Omental fat pad (tissue), 4 donors: ENCODE measurements around the gene CTIF. TPM values are rescaled to one million over a fixed set of nuclear protein-coding genes. Genes with fewer than 3 reads are reported as not detected.

Source experiments
- ATAC-seq: fragments of 150-250 bp; one replicate; pipeline ENCODE4 v1.9.1; 2016; ENCODE audit warnings: mild to moderate bottlenecking, moderate library complexity; ENCODE audit not compliant: low FRiP score
- DNase-seq: peaks from one replicate; pipeline ENCODE4 v3.0.0-alpha.2; 2019; ENCODE audit warnings: low spot score
- total RNA-seq, 4 donors: library from RNA; depleted of rRNA; stranded (reverse); fragments of >200 nt; gene quantifications; one replicate each; pipeline ENCODE4 v1.1.0, GENCODE V29; 2016
- TF ChIP-seq, protein P1 (sequence below), 3 donors: fragments of 450-650 bp; IDR thresholded peaks; one replicate each; pipeline ENCODE4 v1.5.1; 2016 to 2017; ENCODE audit warnings: antibody characterized with exemption in 3 of 3, mild to moderate bottlenecking in 3 of 3, moderate library complexity in 2 of 3

The CTIF gene
- total RNA-seq, 4 donors from 2014 or later: 57.5 to 94.0 (median 72.4) TPM

DNA sequence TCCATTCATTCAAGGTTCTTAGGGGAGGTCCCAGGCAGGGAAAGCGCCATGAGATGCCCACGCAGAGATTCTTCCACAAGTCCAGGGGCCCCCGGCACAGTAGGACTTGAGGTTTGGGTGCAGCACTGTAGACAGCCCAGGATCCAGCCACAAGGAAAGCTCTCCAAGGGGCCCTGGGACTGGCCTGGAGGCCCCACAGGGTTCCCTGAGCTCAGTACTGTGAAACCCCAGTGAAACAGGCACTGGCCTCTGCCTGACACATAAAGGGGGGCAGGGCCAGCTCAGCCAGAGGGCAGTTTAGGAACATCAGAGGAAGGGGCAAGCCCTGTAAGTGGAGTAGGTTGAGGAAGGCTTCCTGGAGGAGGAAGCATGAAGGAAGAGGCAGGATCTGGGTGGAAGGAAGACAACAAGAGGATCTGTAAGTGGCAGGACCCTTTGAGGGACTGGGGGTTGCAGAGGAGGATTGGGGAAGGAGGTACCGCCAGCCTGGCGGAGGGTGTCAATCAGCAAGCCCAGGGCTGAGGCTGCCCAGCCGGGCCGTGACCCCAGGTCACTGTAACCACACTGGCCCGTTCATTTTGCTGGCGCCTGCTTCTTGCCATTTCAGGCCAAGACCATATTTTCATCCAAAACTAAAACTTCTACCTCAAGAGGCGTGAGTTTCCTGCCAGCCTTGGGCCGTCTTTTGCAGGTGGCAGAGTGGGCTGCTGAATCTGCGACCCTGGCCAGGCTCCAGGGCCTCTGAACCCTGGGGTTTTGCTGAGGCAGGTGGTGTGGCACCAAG lies 236.7 kb downstream of the CTIF start:
- ATAC-seq: no peak
- TF ChIP-seq, protein P1, sequence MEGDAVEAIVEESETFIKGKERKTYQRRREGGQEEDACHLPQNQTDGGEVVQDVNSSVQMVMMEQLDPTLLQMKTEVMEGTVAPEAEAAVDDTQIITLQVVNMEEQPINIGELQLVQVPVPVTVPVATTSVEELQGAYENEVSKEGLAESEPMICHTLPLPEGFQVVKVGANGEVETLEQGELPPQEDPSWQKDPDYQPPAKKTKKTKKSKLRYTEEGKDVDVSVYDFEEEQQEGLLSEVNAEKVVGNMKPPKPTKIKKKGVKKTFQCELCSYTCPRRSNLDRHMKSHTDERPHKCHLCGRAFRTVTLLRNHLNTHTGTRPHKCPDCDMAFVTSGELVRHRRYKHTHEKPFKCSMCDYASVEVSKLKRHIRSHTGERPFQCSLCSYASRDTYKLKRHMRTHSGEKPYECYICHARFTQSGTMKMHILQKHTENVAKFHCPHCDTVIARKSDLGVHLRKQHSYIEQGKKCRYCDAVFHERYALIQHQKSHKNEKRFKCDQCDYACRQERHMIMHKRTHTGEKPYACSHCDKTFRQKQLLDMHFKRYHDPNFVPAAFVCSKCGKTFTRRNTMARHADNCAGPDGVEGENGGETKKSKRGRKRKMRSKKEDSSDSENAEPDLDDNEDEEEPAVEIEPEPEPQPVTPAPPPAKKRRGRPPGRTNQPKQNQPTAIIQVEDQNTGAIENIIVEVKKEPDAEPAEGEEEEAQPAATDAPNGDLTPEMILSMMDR (IDR thresholded peaks at IDR 0.05): no peak
- no peak for DNase-seq

DNA sequence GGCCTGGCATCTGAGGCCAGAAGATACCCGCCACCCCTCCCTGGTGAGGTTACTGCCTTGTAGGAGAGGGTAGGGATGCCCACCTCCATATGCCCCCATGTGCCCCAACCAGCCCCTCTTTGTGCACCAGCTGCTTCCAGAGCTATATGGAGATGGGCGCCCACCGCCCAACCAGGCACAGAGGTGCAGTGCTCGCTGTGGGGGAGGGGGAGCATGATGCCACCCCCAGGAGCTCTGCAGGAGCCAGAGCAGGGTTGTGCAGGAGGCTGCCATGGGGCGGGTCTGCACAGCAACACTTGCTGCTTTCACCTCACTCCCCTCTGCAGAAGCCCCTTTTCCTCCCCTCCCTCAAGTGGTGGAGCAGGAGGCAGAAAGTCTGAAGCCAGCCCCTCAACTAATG lies 237.3 kb downstream of the CTIF start:
- TF ChIP-seq, protein P1 (IDR thresholded peaks at IDR 0.05): no peak
- DNase-seq (no peak), ATAC-seq (no peak)

DNA sequence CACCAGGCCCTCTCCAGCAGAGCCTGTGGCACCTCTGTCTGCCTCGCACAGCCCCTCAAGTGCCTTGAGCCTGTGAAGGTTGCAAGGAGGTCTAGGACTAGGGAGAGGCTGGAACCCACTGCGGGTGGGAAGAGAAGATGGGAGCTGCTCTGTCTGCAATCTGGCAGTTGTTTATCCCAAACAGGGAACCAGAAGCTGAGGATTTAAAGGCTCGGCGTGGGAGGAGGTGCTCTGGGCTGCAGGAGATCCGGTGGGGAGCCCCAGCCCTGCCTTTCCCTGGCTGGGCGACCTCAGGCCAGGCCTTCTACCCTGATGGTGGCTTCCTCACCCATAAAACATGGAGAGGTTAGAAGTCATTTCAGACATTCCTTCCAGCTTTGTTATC lies 237.8 kb downstream of the CTIF start:
- no peak for ATAC-seq
- TF ChIP-seq, protein P1 (IDR thresholded peaks at IDR 0.05): no peak

DNA sequence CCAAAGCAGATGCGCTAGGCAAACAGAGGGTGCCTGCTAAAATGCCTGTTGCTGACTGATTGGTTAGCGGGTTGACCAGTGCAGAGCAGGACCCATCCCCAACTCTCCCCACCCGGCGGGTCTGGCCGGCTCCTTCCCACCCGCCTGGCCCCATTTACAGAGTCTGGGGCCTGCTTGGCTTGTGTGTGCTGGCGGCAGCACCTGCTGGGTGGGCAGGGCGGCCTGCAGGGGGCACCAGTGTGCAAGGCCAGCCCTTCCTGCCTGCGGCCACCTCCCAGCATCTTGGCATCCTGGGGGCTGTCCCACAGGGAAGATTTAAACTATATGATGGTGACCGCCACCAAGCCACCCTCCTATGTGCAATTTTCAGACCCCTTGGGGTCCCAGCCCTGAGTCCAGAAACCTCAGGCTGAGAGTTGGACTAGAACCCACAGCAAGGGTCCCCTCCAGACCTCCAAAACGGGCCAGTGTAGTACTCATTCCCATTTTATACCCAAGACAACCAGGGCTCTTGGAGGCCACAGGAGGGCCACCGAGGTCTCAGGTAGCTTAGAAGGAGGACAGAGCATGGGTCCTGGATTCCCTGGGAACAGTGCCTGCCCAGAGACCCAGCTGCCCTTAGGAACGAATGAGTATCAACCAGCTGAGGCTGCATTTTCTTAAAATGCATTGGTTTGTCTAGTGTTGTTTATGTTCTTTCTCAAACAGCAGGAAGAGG lies 238.4 kb downstream of the CTIF start:
- ATAC-seq: no peak
- TF ChIP-seq, protein P1 (IDR thresholded peaks at IDR 0.05): no peak

More for the DNA sequence above, 237.8 kb downstream of the CTIF start:
- no peak for DNase-seq

DNA sequence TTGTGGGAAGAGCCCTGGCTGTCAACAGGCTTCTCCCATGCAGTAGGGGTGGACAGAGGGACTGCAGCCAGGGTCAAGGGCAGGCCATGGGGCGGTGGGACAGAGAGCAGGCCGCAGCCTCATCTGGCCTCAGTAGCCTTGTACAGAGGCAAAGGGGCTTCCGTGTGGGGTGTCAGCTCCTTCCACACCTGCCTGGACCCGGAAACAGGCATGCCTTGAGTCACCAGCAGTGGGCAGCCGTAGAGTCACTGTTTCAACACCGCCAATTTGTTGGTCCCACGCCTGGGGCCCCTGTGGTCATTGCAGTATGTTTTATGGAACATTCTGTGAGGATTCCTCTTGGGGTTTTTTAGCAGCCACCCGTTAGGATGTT lies 238.9 kb downstream of the CTIF start:
- TF ChIP-seq, protein P1 (IDR thresholded peaks at IDR 0.05): no peak
- no peak for DNase-seq
- ATAC-seq: no peak

More for the DNA sequence above, 238.4 kb downstream of the CTIF start:
- no peak for DNase-seq

DNA sequence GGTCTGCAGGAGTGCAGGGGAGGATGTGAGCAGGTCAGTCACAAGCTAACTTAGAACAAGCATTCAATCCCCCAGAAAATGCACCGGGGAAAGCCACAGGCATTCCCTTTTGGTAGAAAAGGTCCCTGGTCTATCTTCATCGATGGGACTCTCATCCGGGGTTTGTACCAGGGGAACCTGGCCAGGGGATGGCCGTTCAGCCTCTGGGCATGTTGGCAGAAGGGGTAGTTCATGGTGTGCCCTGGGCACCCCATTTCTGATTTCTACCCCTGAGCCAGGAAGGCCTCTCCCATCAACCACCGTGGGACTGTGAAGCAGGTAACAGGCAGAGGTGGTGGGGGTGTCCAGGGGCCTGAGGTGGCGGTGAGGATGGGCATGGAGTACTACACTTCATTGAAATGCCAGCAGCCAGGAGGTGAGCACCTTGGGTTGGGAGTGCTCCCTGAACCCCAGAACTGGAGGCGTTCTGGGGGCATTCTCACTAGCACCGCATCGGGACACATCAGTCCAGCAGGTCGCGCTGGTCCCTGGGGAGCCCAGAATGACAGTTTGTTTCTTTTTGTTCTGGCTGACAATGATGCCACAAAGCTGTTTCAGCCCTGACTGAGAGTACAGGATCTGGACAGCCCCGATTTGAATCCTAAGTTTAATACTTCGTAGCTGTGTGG lies 239.6 kb downstream of the CTIF start:
- ATAC-seq: no peak
- TF ChIP-seq, protein P1 (IDR thresholded peaks at IDR 0.05): no peak
- DNase-seq: no peak
